ENCODE results near the gene SLC6A19.

Gene SLC6A19

GRCh38 chr5:1175015-1175414, 26.4 kb upstream of the SLC6A19 start:
- Histone ChIP-seq H3K4me2 (no peak overlapping the region), H3K79me2 (ENCODE audit: insufficient read depth, low read depth) (no peaks in the 10 kb centered on the region), H3K9ac (no peak overlapping the region), H3K27ac (no peak overlapping the region), H3K36me3 (ENCODE audit: insufficient read depth) (no peaks in the 10 kb centered on the region), H3K27me3 (ENCODE audit: insufficient read depth, low read depth) (no peaks in the 10 kb centered on the region), H3K4me1 (ENCODE audit: low read depth, poor library complexity, severe bottlenecking) (peaks cover 6% of the 10 kb centered on the region), H4K20me1 (ENCODE audit: insufficient read depth) (no peaks in the 10 kb centered on the region), H2AFZ (ENCODE audit: low read depth) (no peak overlapping the region), H3K4me3 (IDR thresholded peaks at IDR 0.05; ENCODE audit: insufficient read depth, low read depth, low read length) (no peak overlapping the region)
- TF ChIP-seq CTCF (conservative IDR thresholded peaks at IDR 0.05; ENCODE audit: low read depth, low read length), result no peak

GRCh38 chr5:1175801-1176472, 25.5 kb upstream of the SLC6A19 start:
- H3K79me2 ChIP-seq (ENCODE audit: insufficient read depth, low read depth), result no peaks in the 10 kb centered on the region
- H3K4me3 ChIP-seq (IDR thresholded peaks at IDR 0.05; ENCODE audit: insufficient read depth, low read depth, low read length), result no peak overlapping the region
- H3K27me3 ChIP-seq (ENCODE audit: insufficient read depth, low read depth), result no peaks in the 10 kb centered on the region
- no peaks in the 10 kb centered on the region for H4K20me1 ChIP-seq (ENCODE audit: insufficient read depth)
- H3K4me2 ChIP-seq, result no peak overlapping the region
- peaks cover 2% of the 10 kb centered on the region for H3K4me1 ChIP-seq (ENCODE audit: low read depth, poor library complexity, severe bottlenecking)
- no peaks in the 10 kb centered on the region for H3K36me3 ChIP-seq (ENCODE audit: insufficient read depth)
- no peak overlapping the region for H2AFZ ChIP-seq (ENCODE audit: low read depth)
- no peak for TF ChIP-seq CTCF (conservative IDR thresholded peaks at IDR 0.05; ENCODE audit: low read depth, low read length)
- no peak overlapping the region for H3K9ac ChIP-seq
- no peak overlapping the region for H3K27ac ChIP-seq

GRCh38 chr5:1176473-1177391, 24.7 kb upstream of the SLC6A19 start:
- Histone ChIP-seq H3K4me2 (no peak overlapping the region), H2AFZ (ENCODE audit: low read depth) (no peak overlapping the region), H4K20me1 (ENCODE audit: insufficient read depth) (no peaks in the 10 kb centered on the region), H3K27me3 (ENCODE audit: insufficient read depth, low read depth) (no peaks in the 10 kb centered on the region), H3K4me3 (IDR thresholded peaks at IDR 0.05; ENCODE audit: insufficient read depth, low read depth, low read length) (no peak overlapping the region), H3K79me2 (ENCODE audit: insufficient read depth, low read depth) (no peaks in the 10 kb centered on the region), H3K4me1 (ENCODE audit: low read depth, poor library complexity, severe bottlenecking) (no peaks in the 10 kb centered on the region), H3K9ac (no peak overlapping the region), H3K36me3 (ENCODE audit: insufficient read depth) (no peaks in the 10 kb centered on the region), H3K27ac (no peak overlapping the region)
- no peak for TF ChIP-seq CTCF (conservative IDR thresholded peaks at IDR 0.05; ENCODE audit: low read depth, low read length)

- Histone ChIP-seq H3K27me3 (ENCODE audit: insufficient read depth, low read depth) (no peaks in the 10 kb centered on the region), H3K4me1 (ENCODE audit: low read depth, poor library complexity, severe bottlenecking) (no peaks in the 10 kb centered on the region), H3K36me3 (ENCODE audit: insufficient read depth) (no peaks in the 10 kb centered on the region), H3K79me2 (ENCODE audit: insufficient read depth, low read depth) (no peaks in the 10 kb centered on the region), H3K4me2 (no peak overlapping the region), H4K20me1 (ENCODE audit: insufficient read depth) (no peaks in the 10 kb centered on the region), H3K27ac (no peak overlapping the region), H3K4me3 (IDR thresholded peaks at IDR 0.05; ENCODE audit: insufficient read depth, low read depth, low read length) (no peak overlapping the region), H3K9ac (no peak overlapping the region), H2AFZ (ENCODE audit: low read depth) (no peak overlapping the region)
- TF ChIP-seq CTCF (conservative IDR thresholded peaks at IDR 0.05; ENCODE audit: low read depth, low read length), result no peak
Measured at GRCh38 chr5:1177826-1178528, 23.4 kb upstream of the SLC6A19 start.

All from KMS-11 (cell line).